ENCODE data around the gene ABCB8.

ABCB8 gene

DNA sequence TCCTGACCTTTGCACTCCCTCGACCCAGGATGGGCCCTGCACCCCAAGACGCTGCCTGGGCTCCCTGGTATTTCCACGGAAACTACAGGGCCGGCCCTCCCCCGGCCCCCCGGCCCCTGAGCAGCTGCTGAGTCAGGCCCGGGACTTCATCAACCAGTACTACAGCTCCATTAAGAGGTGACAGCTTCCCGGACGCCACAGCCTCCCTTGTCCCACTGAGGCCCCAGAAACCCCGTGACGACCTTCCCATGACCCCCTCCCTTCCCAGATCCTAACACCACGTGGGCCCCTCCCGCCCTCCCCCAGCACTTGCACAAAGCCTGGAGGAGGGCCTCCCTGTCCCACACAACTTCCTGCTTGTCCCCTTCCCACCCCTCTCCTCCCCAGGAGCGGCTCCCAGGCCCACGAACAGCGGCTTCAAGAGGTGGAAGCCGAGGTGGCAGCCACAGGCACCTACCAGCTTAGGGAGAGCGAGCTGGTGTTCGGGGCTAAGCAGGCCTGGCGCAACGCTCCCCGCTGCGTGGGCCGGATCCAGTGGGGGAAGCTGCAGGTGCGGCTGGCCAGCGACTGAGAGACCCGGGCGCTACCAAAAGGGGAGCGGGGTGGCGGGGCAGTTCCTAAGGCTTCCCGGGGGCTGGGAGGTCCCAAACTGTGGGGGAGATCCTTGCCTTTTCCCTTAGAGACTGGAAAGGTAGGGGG is 31.7 kb upstream of the ABCB8 start:
- H3K27me3 ChIP-seq (ENCODE audit: insufficient read depth, poor library complexity, severe bottlenecking) = no peaks in the 10 kb centered on the region
- H3K27ac ChIP-seq (replicated peaks) = 0 out of 2 replicates have a peak overlapping the region, but pooled peaks have one; percentile 0
- H3K4me3 ChIP-seq (replicated peaks; ENCODE audit: insufficient read depth, low read length) = no peak overlapping the region
- peak; percentile 51 to 56 for DNase-seq (ENCODE audit: low read depth in 1 of 2, low spot score in 1 of 2)
- TF ChIP-seq POLR2AphosphoS5 (IDR thresholded peaks at IDR 0.05; ENCODE audit: low read depth) (no peak; the same call in 1 of the 2 replicates), GABPA (IDR thresholded peaks at IDR 0.05; ENCODE audit: low read depth) (no peak), SPI1 (IDR thresholded peaks at IDR 0.05; ENCODE audit: borderline replicate concordance, low read depth) (no peak)
- TF ChIP-seq, protein P1, sequence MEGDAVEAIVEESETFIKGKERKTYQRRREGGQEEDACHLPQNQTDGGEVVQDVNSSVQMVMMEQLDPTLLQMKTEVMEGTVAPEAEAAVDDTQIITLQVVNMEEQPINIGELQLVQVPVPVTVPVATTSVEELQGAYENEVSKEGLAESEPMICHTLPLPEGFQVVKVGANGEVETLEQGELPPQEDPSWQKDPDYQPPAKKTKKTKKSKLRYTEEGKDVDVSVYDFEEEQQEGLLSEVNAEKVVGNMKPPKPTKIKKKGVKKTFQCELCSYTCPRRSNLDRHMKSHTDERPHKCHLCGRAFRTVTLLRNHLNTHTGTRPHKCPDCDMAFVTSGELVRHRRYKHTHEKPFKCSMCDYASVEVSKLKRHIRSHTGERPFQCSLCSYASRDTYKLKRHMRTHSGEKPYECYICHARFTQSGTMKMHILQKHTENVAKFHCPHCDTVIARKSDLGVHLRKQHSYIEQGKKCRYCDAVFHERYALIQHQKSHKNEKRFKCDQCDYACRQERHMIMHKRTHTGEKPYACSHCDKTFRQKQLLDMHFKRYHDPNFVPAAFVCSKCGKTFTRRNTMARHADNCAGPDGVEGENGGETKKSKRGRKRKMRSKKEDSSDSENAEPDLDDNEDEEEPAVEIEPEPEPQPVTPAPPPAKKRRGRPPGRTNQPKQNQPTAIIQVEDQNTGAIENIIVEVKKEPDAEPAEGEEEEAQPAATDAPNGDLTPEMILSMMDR (IDR thresholded peaks at IDR 0.05; ENCODE audit: insufficient read depth, low read length) = no peak
- TF ChIP-seq, protein P2, sequence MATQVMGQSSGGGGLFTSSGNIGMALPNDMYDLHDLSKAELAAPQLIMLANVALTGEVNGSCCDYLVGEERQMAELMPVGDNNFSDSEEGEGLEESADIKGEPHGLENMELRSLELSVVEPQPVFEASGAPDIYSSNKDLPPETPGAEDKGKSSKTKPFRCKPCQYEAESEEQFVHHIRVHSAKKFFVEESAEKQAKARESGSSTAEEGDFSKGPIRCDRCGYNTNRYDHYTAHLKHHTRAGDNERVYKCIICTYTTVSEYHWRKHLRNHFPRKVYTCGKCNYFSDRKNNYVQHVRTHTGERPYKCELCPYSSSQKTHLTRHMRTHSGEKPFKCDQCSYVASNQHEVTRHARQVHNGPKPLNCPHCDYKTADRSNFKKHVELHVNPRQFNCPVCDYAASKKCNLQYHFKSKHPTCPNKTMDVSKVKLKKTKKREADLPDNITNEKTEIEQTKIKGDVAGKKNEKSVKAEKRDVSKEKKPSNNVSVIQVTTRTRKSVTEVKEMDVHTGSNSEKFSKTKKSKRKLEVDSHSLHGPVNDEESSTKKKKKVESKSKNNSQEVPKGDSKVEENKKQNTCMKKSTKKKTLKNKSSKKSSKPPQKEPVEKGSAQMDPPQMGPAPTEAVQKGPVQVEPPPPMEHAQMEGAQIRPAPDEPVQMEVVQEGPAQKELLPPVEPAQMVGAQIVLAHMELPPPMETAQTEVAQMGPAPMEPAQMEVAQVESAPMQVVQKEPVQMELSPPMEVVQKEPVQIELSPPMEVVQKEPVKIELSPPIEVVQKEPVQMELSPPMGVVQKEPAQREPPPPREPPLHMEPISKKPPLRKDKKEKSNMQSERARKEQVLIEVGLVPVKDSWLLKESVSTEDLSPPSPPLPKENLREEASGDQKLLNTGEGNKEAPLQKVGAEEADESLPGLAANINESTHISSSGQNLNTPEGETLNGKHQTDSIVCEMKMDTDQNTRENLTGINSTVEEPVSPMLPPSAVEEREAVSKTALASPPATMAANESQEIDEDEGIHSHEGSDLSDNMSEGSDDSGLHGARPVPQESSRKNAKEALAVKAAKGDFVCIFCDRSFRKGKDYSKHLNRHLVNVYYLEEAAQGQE (IDR thresholded peaks at IDR 0.05; ENCODE audit: insufficient replicate concordance, low read depth) = no peak

DNA sequence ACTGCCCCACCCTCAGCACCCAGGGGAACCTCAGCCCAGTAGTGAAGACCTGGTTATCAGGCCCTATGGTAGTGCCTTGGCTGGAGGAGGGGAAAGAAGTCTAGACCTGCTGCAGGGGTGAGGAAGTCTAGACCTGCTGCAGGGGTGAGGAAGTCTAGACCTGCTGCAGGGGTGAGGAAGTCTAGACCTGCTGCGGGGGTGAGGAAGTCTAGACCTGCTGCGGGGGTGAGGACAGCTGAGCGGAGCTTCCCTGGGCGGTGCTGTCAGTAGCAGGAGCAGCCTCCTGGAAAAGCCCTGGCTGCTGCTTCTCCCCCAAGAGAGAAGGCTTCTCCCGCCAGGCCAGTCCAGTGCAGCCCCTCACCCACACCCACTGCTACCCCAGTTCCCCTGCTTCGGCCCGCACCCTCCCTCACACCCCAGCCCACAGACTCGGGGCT is 31.2 kb upstream of the ABCB8 start:
- peak; percentile 47 to 55 for DNase-seq (ENCODE audit: low read depth in 1 of 2, low spot score in 1 of 2)
- H3K4me3 ChIP-seq (replicated peaks; ENCODE audit: insufficient read depth, low read length) = no peak overlapping the region
- TF ChIP-seq POLR2AphosphoS5 (IDR thresholded peaks at IDR 0.05; ENCODE audit: low read depth) (0 out of 2 replicates have a peak, but pooled peaks have one; percentile 41), SPI1 (IDR thresholded peaks at IDR 0.05; ENCODE audit: borderline replicate concordance, low read depth) (peak; percentile 65; the same call in 1 of the 2 replicates)
- TF ChIP-seq, protein P2 (IDR thresholded peaks at IDR 0.05; ENCODE audit: insufficient replicate concordance, low read depth) = no peak
- H3K27ac ChIP-seq (replicated peaks) = no peak overlapping the region
- no peaks in the 10 kb centered on the region for H3K27me3 ChIP-seq (ENCODE audit: insufficient read depth, poor library complexity, severe bottlenecking)

DNA sequence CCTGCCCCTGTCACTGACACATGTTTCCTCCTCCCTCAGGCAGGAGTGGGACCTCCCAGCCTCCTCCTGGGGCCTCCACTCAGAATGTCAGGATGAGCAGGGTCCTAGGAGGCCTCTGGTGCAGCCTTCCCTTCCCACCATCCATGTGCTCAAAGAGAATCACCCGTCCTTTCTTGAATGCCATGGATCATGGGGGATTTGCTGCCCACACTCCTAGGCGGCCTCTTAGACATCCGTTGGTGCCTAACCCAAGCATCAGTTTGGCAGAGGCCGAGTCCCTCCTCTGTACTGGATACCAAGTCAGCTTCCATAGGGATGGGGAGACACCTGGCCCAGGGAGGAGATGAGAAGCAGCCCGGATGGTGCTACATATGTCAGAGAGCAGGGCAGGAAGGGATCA is 30.4 kb upstream of the ABCB8 start:
- no peak overlapping the region for H3K4me3 ChIP-seq (replicated peaks; ENCODE audit: insufficient read depth, low read length)
- H3K27ac ChIP-seq (replicated peaks) = no peak overlapping the region
- H3K27me3 ChIP-seq (ENCODE audit: insufficient read depth, poor library complexity, severe bottlenecking) = no peaks in the 10 kb centered on the region
- no peak for DNase-seq (ENCODE audit: low read depth in 1 of 2, low spot score in 1 of 2)
- TF ChIP-seq, protein P2 (IDR thresholded peaks at IDR 0.05; ENCODE audit: insufficient replicate concordance, low read depth) = no peak
- TF ChIP-seq, protein P1 (IDR thresholded peaks at IDR 0.05; ENCODE audit: insufficient read depth, low read length) = no peak
- TF ChIP-seq GABPA (IDR thresholded peaks at IDR 0.05; ENCODE audit: low read depth) (no peak), SPI1 (IDR thresholded peaks at IDR 0.05; ENCODE audit: borderline replicate concordance, low read depth) (no peak), POLR2AphosphoS5 (IDR thresholded peaks at IDR 0.05; ENCODE audit: low read depth) (no peak)
